AG10803 (cell line): Measurements from ENCODE around the gene PRDM16.

Source experiments
- DNase-seq: peaks from one replicate; pipeline ENCODE4 v3.0.0; 2010; ENCODE audit warnings: low read depth
- H3K4me3 ChIP-seq: 2 replicates; pipeline ENCODE4 v1.5.1; 2011; ENCODE audit warnings: mild to moderate bottlenecking, low read length, control low read depth
- CTCF ChIP-seq: conservative IDR thresholded peaks from 2 replicates; pipeline ENCODE4 v1.5.1; 2011; ENCODE audit warnings: mild to moderate bottlenecking, low read length, control low read depth, inconsistent platforms

PRDM16 gene

GRCh38 chr1:3342960-3343359, 274.0 kb downstream of the PRDM16 start:
- no peak overlapping the region for H3K4me3 ChIP-seq
- DNase-seq = no peak
- no peak for TF ChIP-seq CTCF

- TF ChIP-seq CTCF = no peak
- DNase-seq = no peak
- no peak overlapping the region for H3K4me3 ChIP-seq
Measured at GRCh38 chr1:3344395-3344794, 275.4 kb downstream of the PRDM16 start.

- no peak for DNase-seq
- no peak overlapping the region for H3K4me3 ChIP-seq
- no peak for TF ChIP-seq CTCF
Measured at GRCh38 chr1:3345792-3346191, 276.8 kb downstream of the PRDM16 start.

GRCh38 chr1:3346478-3346877, 277.5 kb downstream of the PRDM16 start:
- no peak for DNase-seq
- no peak for TF ChIP-seq CTCF

GRCh38 chr1:3347257-3348020, 278.4 kb downstream of the PRDM16 start:
- TF ChIP-seq CTCF = no peak
- H3K4me3 ChIP-seq = no peak overlapping the region
- DNase-seq = no peak

More at GRCh38 chr1:3346478-3346877, 277.5 kb downstream of the PRDM16 start:
- H3K4me3 ChIP-seq = no peak overlapping the region

- no peak for DNase-seq
- TF ChIP-seq CTCF = no peak
Measured at GRCh38 chr1:3348196-3348865, 279.3 kb downstream of the PRDM16 start.

More at GRCh38 chr1:3348196-3348865, 279.3 kb downstream of the PRDM16 start:
- H3K4me3 ChIP-seq = no peak overlapping the region
